A549 (cell line): Measurements from ENCODE around the gene NEK4.

Experiments used
- CEBPB ChIP-seq, 2 experiments: fragments of >200 bp in 1 of 2; sonication (Bioruptor Twin) in 1 of 2; formaldehyde crosslinking in 1 of 2; IDR thresholded peaks; 2 replicates each; pipeline ENCODE4 v1.6.1; 2012 to 2016
- CTCF ChIP-seq: fragments of >200 bp; sonication (Bioruptor Twin); formaldehyde crosslinking; IDR thresholded peaks from 3 replicates; pipeline ENCODE4 v1.5.1; 2016
- ELK1 ChIP-seq: fragments of 150-350 bp; IDR thresholded peaks from 2 replicates; pipeline ENCODE4 v1.6.1; 2014; ENCODE audit warnings: low read depth, mild to moderate bottlenecking, low read length
- POLR2A ChIP-seq: IDR thresholded peaks from 2 replicates; pipeline ENCODE4 v1.6.1; 2012; ENCODE audit warnings: mild to moderate bottlenecking, low read length
- REST ChIP-seq: fragments of 200-600 bp; sonication (generic); IDR thresholded peaks from 2 replicates; pipeline ENCODE4 v1.6.1; 2016; ENCODE audit warnings: antibody characterized with exemption, mild to moderate bottlenecking, moderate library complexity
- RFX5 ChIP-seq: fragments of 450-650 bp; IDR thresholded peaks from 2 replicates; pipeline ENCODE4 v1.7.1; 2014; ENCODE audit warnings: antibody characterized with exemption, mild to moderate bottlenecking, moderate library complexity
- SMC3 ChIP-seq: fragments of >200 bp; sonication (Bioruptor Twin); formaldehyde crosslinking; IDR thresholded peaks from 3 replicates; pipeline ENCODE4 v1.6.1; 2018; ENCODE audit warnings: inconsistent platforms

- TF ChIP-seq CEBPB (IDR thresholded peaks at IDR 0.05) = no peak
- no peak for TF ChIP-seq CTCF
- no peak for TF ChIP-seq POLR2A
- TF ChIP-seq RFX5 = no peak
- TF ChIP-seq REST = no peak
- no peak for TF ChIP-seq SMC3
- TF ChIP-seq ELK1 = no peak
Observed at GRCh38 chr3:52696830-52697631, 73.7 kb downstream of the NEK4 start.
